MM.1S (cell line): ENCODE results near the gene SNAPC4.

ENCODE experiments used
- DNase-seq: peaks from one replicate; pipeline ENCODE4 v3.0.0-alpha.2; 2015
- H2AFZ ChIP-seq: fragments of 300-600 bp; sonication (generic); 2 replicates; pipeline ENCODE4 v1.6.0; 2016; ENCODE audit warnings: antibody characterized with exemption, low read length
- H3F3A ChIP-seq: fragments of 300-600 bp; sonication (generic); 2 replicates; pipeline ENCODE4 v1.6.1; 2016; ENCODE audit warnings: mild to moderate bottlenecking, antibody characterized with exemption, low read length, moderate library complexity, mixed read lengths; ENCODE audit not compliant: insufficient read depth
- H3K27ac ChIP-seq: fragments of 300-600 bp; sonication (generic); 2 replicates; pipeline ENCODE4 v1.5.1; 2016; ENCODE audit warnings: mild to moderate bottlenecking, low read length
- H3K27me3 ChIP-seq: fragments of 300-600 bp; sonication (generic); replicated peaks from 2 replicates; pipeline ENCODE4 v1.6.0; 2016; ENCODE audit warnings: low read length; ENCODE audit not compliant: insufficient read depth
- H3K36me3 ChIP-seq: fragments of 300-600 bp; sonication (generic); replicated peaks from 2 replicates; pipeline ENCODE4 v1.6.1; 2016; ENCODE audit warnings: mild to moderate bottlenecking, low read length, mixed read lengths; ENCODE audit not compliant: insufficient read depth
- H3K4me1 ChIP-seq: fragments of 300-600 bp; sonication (generic); 2 replicates; pipeline ENCODE4 v1.6.1; 2016; ENCODE audit warnings: low read length, mixed read lengths
- H3K4me2 ChIP-seq: fragments of 300-600 bp; sonication (generic); 2 replicates; pipeline ENCODE4 v1.6.0; 2016; ENCODE audit warnings: low read depth, low read length
- H3K4me3 ChIP-seq: fragments of 300-600 bp; sonication (generic); 2 replicates; pipeline ENCODE4 v1.5.1; 2016; ENCODE audit warnings: low read length, mixed read lengths
- H3K79me2 ChIP-seq: fragments of 300-600 bp; sonication (generic); 2 replicates; pipeline ENCODE4 v1.6.1; 2016; ENCODE audit warnings: mixed run types, low read length, mixed read lengths
- H3K9ac ChIP-seq: fragments of 300-600 bp; sonication (generic); 2 replicates; pipeline ENCODE4 v1.6.1; 2016; ENCODE audit warnings: low read length, mixed read lengths
- H3K9me2 ChIP-seq: fragments of 300-600 bp; sonication (generic); replicated peaks from 2 replicates; pipeline ENCODE4 v1.6.1; 2016; ENCODE audit warnings: mild to moderate bottlenecking, low read length, mixed read lengths; ENCODE audit not compliant: insufficient read depth
- H3K9me3 ChIP-seq: fragments of 300-600 bp; sonication (generic); replicated peaks from 2 replicates; pipeline ENCODE4 v1.6.1; 2016; ENCODE audit warnings: mild to moderate bottlenecking, low read length, mixed read lengths; ENCODE audit not compliant: insufficient read depth
- H4K20me1 ChIP-seq: fragments of 300-600 bp; sonication (generic); 2 replicates; pipeline ENCODE4 v1.6.1; 2016; ENCODE audit warnings: mild to moderate bottlenecking, low read length, moderate library complexity, mixed read lengths; ENCODE audit not compliant: insufficient read depth
- CTCF ChIP-seq: fragments of 300-600 bp; sonication (generic); IDR thresholded peaks from 2 replicates; pipeline ENCODE4 v1.5.1; 2016; ENCODE audit warnings: antibody characterized with exemption, low read length, mixed read lengths
- EZH2 ChIP-seq: fragments of 300-600 bp; sonication (generic); optimal IDR thresholded peaks from 2 replicates; pipeline ENCODE3; 2017; ENCODE audit warnings: low read depth, mild to moderate bottlenecking, antibody characterized with exemption, low read length, mixed read lengths
- EZH2phosphoT487 ChIP-seq: fragments of 300-600 bp; sonication (generic); IDR thresholded peaks from 2 replicates; pipeline ENCODE4 v1.6.1; 2018; ENCODE audit warnings: antibody characterized with exemption, low read length

SNAPC4 gene

DNA sequence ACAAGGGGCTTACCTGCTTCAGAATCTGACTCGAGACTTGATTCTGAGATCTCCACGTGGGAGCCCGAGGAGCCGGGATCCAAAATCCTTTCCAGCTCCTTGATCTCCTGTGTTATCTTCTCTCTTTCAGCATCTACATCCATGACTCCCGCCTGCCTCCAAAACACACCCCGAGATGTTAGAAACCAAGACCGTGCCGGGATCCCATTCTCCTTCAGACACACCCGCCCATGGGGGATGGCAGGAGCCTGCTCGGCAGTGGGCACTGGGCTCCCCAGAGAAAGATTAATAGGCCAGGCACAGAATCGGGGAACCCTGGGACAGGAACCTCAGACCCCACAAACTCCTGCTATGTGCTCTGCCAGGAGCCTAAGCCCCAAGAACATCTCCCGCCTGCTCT lies 1.7 kb downstream of the SNAPC4 start:
- Histone ChIP-seq H3K9ac (peak overlapping the region; percentile 80; the same call in 1 of the 2 replicates), H3K27me3 (no peaks in the 10 kb centered on the region), H3K79me2 (peaks cover 29% of the 10 kb centered on the region), H4K20me1 (no peaks in the 10 kb centered on the region), H3K4me2 (peak overlapping the region; percentile 93), H3K4me1 (peaks cover 11% of the 10 kb centered on the region), H3K4me3 (no peak overlapping the region), H3F3A (no peaks in the 10 kb centered on the region), H3K9me2 (no peaks in the 10 kb centered on the region), H3K9me3 (no peaks in the 10 kb centered on the region), H3K36me3 (no peaks in the 10 kb centered on the region), H3K27ac (no peak overlapping the region), H2AFZ (no peak overlapping the region)
- no peak for TF ChIP-seq EZH2
- TF ChIP-seq CTCF = no peak
- no peak for DNase-seq

GRCh38 chr9:136397643-136398042 lies 2.3 kb downstream of the SNAPC4 start:
- Histone ChIP-seq H3F3A (no peaks in the 10 kb centered on the region), H3K27me3 (no peaks in the 10 kb centered on the region), H3K4me3 (no peak overlapping the region), H3K79me2 (peaks cover 29% of the 10 kb centered on the region), H3K36me3 (no peaks in the 10 kb centered on the region), H2AFZ (no peak overlapping the region), H3K9me3 (no peaks in the 10 kb centered on the region), H3K4me2 (no peak overlapping the region), H3K4me1 (peaks cover 11% of the 10 kb centered on the region), H3K27ac (no peak overlapping the region), H3K9me2 (no peaks in the 10 kb centered on the region), H4K20me1 (no peaks in the 10 kb centered on the region), H3K9ac (no peak overlapping the region)
- DNase-seq = no peak
- TF ChIP-seq CTCF (no peak), EZH2phosphoT487 (no peak), EZH2 (no peak)

DNA sequence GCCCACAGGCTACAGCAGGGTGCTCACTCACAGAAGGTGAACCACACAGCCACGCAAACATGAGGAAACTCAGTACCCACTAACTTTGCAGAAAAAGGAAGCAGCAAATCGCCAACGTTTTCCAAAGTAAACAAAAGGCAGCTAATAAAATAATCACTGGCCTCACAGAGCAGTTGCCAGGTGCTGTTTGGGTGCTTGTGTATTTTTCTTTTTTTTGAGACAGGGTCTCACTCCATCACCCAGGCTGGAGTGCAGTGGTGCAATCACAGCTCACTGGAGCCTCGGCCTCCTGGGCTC lies 3.8 kb downstream of the SNAPC4 start:
- peaks cover 29% of the 10 kb centered on the region for H3K79me2 ChIP-seq
- peaks cover 4% of the 10 kb centered on the region; the same call in 1 of the 2 replicates for H3K36me3 ChIP-seq
- H4K20me1 ChIP-seq = no peaks in the 10 kb centered on the region

GRCh38 chr9:136395345-136396218 lies 4.4 kb downstream of the SNAPC4 start:
- H4K20me1 ChIP-seq = no peaks in the 10 kb centered on the region
- H3F3A ChIP-seq = no peaks in the 10 kb centered on the region
- peaks cover 29% of the 10 kb centered on the region for H3K79me2 ChIP-seq
- H2AFZ ChIP-seq = no peak overlapping the region
- H3K27ac ChIP-seq = no peak overlapping the region
- no peaks in the 10 kb centered on the region for H3K9me3 ChIP-seq
- peaks cover 4% of the 10 kb centered on the region; the same call in 1 of the 2 replicates for H3K36me3 ChIP-seq
- no peaks in the 10 kb centered on the region for H3K27me3 ChIP-seq
- H3K4me2 ChIP-seq = no peak overlapping the region
- H3K9ac ChIP-seq = no peak overlapping the region
- H3K4me3 ChIP-seq = no peak overlapping the region
- TF ChIP-seq CTCF (no peak), EZH2phosphoT487 (no peak), EZH2 (no peak)
- H3K9me2 ChIP-seq = no peaks in the 10 kb centered on the region
- H3K4me1 ChIP-seq = peaks cover 9% of the 10 kb centered on the region
- no peak for DNase-seq

More for the DNA sequence above, 3.8 kb downstream of the SNAPC4 start:
- Histone ChIP-seq H3K4me1 (peaks cover 11% of the 10 kb centered on the region), H2AFZ (no peak overlapping the region), H3K4me3 (no peak overlapping the region), H3K9me2 (no peaks in the 10 kb centered on the region), H3K9me3 (no peaks in the 10 kb centered on the region), H3F3A (no peaks in the 10 kb centered on the region), H3K4me2 (no peak overlapping the region), H3K9ac (no peak overlapping the region), H3K27ac (no peak overlapping the region), H3K27me3 (no peaks in the 10 kb centered on the region)
- no peak for DNase-seq
- TF ChIP-seq EZH2phosphoT487 = no peak
